CD4-positive, alpha-beta T cell treated with Interleukin-17A for 1 hour (primary cell): Measurements from ENCODE around the gene KRT4.

ENCODE experiments used
- DNase-seq: peaks from one replicate; pipeline ENCODE4 v3.0.0-alpha.2; 2020

KRT4 gene

DNA sequence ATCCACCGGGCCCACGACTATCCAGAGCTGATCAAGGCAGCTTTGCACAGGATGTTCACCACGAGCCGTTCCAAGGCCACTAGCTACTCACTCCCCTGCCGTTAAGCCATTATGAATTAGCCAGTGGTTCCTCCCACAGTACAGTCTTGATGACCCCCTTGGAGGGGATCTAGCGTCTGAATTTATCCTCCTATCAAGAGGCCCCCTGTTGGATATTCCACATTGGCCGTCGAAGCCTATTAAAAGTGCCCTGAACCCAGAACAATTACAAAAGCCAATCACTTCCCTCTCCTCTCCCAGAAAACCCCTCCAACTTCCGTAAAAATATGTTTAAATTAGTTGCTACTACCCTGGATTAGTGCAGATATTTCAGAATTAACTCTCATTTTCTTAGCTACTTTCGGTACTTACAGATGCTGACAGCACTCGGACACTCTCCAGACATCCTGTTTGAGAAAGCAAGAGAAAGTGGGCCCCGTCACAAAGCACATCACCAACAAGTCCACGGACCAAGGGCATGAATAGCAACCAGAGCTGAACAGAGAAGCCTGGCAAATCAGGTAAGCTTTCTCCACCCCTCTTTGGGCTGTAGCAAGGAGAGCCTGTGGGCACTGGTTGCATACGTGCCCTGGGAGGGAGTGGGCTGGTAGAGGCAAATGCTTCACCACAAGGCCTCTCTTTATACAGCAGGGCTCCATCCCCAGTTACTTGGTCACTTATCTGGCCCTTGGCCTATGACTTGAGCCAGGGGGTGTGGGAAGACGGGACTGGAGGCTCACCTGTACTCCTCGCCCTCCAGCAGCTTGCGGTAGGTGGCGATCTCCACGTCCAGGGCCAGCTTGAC is 23.3 kb downstream of the KRT4 start:
- DNase-seq = no peak

DNA sequence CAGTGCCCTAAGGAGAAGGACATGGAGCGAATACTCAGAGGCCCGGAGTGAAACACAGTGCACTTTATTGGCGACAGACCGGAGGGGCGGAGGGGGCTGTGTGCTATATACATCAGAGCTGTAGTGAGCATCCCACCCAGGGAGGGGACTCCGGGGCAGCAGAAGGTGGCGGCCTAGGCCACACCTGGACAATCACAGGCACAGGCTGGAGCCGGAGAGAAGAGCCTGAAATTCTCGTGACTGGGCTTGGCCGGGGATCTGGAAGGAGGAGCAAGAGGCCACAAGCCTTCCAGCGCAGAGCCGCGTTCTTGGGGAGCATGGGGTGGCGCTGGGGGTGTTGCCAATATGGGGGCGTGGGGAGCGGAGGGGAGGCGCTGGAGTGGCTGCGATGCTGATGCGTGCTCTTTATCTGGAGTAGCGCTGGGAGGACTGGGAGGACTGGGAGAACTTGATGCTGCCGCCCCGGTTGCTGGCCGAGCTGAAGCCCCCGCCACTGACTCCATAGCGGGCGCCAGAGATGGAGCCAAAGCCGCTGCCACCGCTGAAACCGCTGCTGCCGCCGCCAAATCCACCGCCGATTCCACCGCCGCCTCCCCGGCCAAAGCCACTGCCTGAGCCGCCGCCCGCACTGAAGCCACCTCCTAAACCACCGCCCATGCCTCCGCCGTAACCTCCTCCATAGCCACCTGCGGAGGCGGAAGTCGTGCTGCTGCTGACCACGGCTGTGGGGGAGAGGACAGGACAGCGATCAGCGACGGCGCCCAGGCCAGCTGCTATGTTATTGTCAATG is 24.1 kb downstream of the KRT4 start:
- DNase-seq = no peak

- DNase-seq = no peak
Measured at GRCh38 chr12:52788876-52789636, 24.9 kb downstream of the KRT4 start.

- DNase-seq = no peak
Measured at GRCh38 chr12:52788192-52788875, 25.6 kb downstream of the KRT4 start.

- DNase-seq = no peak
Measured at GRCh38 chr12:52787324-52788191, 26.4 kb downstream of the KRT4 start.

DNA sequence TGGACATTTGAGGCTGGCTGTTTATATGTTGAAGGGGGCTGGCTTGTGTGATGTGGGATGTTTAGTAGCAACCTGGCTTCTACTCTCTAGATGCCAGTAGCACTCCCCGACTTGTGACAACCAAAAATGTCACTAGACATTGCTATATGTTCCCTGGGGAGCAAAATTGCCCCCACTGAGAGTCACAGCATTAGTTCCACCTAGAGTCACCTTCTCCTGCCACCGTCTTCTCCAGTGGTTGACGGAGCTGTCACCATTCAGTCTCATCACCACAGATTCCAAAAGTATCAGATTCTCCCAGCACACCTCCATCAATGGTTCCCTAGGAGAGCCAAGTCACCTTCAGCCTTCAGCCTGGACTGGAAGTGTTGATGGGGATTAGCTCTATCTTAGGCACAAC is 29.0 kb downstream of the KRT4 start:
- no peak for DNase-seq

GRCh38 chr12:52783563-52784316 is 30.2 kb downstream of the KRT4 start:
- no peak for DNase-seq

GRCh38 chr12:52782502-52782901 is 31.4 kb downstream of the KRT4 start:
- DNase-seq = no peak

DNA sequence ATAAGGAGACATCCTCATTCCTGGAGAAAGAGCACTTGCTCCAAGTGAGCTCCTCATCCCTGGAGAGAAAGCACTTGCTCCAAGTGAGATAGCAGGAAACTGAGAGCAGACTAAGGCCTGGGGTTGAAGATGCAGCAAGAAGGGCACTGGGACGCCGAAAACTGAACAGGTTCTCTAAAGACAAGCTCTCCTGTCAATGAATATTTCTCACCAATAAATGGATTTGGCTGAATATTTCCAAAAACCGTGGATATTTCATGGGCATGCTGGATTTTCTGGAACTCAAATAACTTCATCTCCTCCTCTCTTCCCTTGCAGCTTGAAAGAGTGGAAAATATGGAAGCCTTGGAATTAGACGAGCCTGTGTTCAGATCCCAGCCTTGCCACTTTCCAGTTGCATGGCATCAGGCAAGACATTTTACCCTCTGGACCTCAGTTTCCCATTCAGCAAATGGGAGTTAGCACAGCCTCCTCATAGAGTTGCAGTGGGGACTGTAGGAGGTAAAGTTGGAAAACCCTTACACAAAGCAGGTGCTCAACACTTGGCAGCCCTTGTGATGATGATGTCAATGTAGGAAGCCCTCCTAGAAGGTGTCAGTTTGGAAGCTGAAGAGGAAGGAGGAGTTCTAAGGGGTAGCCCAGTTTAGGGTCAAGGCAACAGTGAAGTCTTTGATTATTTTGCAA is 32.4 kb downstream of the KRT4 start:
- no peak for DNase-seq

DNA sequence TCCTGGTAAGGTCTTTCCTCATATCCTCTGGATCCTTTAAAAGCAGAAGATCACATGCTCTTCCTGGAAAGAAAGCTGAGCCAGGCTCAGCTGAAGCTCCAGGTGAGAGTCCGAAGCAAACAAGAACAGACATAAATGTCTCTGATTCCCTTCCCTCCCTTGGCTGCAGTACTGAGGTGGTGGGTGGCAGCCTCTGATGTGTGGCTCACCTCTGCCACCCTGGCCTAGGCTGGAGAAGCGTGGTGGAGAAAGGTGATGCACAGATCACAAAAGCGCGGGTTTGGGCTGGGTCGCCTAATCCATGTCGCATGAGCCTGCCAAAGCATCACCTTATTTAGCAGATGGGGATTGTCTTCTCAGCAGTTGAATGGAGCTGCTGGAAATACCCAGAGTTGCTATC is 34.0 kb downstream of the KRT4 start:
- DNase-seq = no peak

DNA sequence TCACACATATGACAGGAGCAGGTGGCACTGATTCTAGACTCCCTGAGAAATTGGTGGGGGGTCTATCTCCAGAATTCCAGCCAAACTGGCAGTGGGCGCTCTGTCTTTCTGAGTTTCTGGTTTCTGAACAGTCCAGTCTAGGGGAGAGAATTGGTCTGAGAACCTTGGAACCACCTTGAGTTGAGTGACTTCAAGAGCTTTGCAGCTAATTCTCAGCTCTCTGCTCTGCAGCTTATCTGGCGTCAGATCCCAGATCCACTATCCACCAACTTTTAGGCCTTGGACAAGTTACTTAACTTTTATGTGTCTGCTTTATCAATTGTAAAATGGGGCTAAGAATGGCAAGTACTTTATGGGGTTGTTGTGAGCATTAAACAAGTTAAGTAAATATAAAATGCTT is 35.1 kb downstream of the KRT4 start:
- DNase-seq = no peak

DNA sequence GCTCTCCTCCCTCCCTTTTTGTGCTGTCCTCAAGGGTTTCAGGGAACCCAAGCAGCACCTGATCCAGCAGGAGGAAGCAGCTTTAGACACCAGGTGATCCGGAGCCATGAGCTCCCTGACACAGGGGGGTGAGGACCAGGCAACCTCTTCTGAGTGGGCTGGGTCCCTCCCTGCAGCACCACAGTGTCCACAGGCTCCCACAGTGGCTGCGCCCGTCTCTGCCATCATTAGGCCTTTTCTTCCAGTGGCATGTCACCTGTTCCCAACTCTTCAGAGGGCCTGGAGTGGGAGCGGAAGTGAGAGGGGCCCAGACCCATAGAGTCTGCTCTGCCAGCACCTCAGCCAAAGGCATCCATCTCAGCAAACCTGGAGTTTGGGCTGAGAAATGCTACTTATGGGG is 36.4 kb downstream of the KRT4 start:
- DNase-seq = no peak

DNA sequence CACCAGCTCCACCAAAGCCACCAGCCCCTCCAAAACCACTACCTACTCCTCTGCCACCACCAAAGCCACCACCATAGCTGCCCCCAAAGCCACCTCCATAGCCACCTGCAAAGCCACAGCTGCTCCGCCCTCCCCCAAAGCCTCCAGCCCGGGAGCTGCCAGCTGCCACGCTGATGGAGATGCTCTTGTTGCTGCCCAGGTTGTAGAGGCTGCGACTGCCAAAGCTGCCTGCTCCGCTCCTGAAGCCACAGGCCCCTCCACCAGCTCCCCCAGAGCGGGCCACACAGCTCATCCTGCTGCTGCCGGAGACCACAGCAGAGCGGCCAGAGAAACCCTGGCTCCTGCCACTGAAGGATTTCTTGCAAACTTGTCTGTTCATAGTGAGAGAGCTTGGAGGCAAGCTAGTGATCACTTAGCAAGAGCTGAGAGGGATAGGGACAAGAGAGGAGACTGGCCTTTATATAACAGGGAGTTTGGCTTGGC is 37.0 kb downstream of the KRT4 start, which contains the start of gene KRT76:
KRT76 (minus strand) TSS at position 433 of the 483 bp plus-strand sequence; CDS start at position 379, 54 bp downstream.
- DNase-seq = no peak

GRCh38 chr12:52776435-52776834 is 37.5 kb downstream of the KRT4 start:
- no peak for DNase-seq

DNA sequence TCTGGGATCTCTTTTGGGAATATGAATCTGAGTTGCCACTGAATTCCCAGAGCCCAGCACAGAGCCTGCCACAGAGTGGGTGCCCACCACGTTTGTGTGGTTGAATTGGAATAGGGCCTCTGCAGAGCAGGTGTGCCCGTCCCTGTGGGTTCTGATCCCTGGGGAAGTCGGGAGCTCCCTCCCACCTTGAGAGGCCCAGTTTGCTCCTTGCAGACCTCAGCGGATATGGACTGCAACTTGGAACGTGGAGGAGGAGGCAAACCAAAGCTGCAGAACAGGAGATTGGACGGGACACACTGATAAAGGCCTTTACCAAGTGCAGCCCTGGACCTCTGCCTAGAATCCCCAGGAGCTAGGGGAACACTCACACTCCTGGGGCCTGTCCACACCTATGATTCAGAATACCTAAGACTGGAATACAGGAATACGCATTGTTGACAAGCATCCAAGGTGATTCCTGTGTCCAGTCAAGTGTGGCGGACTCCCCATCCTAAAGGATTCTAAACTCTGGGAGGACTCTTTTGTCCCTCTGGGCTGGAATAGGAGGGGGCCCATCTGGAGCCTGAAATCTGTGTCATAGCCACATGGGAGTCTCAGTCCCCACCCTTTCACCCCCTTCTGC is 39.2 kb downstream of the KRT4 start:
- DNase-seq = no peak

DNA sequence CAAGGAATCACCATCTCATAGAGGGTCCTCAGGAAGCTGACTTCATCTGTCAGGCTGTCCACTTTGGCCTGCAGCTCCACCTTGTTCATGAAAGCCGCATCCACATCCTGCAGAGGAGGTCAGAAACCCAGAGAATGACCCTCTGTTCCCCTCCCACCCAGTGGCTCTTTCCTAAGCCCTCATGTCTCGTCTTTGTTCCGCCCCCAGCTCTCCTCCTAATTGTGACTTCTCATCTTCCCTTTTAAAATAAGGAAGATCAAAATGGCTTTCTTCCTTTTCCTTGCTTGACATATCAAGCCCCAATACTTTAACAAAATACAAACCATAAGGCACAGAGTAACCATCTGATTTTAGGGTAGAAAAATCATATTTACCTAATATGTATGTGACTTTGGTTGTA is 41.1 kb downstream of the KRT4 start:
- DNase-seq = no peak

DNA sequence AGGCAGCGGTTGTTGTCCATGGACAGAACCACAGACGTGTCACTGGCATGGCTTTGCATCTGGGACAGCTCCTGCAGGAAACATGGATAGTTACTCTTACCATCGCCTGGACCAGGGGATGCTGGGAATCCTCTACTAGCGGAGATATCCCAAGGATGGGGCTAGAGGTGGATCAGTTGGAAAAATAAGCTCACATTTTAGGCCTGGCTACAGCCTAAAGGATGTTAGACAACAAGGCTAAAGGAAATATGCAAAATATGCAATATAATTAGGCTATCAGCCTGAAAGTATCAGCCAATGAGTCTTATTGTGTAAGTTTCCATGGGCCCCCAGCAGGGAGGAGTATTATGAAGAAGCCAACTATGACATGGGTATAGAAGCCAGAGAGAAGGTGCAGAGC is 41.7 kb downstream of the KRT4 start:
- no peak for DNase-seq

DNA sequence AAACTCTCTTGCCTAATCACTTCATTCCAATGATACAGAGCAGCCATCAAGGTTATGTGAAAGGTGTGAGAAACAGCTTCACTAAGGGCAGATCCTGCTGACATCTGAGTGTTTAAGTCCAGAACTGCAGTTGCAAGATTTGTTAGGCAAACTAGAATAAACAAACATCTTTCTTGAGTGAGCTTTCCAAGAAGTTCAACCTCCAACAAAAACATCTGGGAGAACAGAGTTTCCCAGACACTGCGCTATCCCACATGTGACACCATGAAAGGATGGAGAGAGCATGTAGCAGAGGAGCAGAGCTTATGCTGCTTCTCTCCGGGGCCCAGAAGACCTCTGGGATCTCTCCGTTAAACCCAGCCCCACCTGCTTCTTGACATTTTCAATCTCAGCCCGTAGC is 42.4 kb downstream of the KRT4 start:
- DNase-seq = no peak

DNA sequence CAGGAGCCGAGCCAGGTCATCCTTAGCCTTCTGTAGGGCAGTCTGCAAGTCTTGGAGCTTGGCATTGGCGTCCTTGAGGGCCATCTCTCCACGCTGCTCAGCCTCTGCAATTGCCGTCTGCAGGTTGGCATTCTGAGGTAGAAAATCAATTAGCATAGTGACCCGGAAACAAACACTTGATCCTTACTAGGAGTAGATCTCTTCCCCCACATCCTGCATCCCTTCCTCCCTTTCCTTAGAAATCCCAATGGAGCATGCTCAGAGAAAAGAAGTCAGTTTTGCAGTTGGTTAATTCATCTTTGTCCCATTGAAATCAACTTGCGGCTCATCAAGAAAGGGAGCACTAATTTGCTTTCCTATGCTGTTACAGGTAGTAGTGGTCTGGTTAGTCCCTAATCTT is 42.8 kb downstream of the KRT4 start:
- DNase-seq = no peak

GRCh38 chr12:52769946-52770345 is 44.0 kb downstream of the KRT4 start:
- DNase-seq = no peak
